SK-N-SH treated with all-trans-retinoic acid at 6 μM for 48 hours (cell line): ENCODE results near the gene PSAP.

ENCODE experiments used
- ARNTL ChIP-seq: fragments of 450-650 bp; formaldehyde crosslinking; IDR thresholded peaks from 2 replicates; pipeline ENCODE4 v1.5.0; 2020; ENCODE audit warnings: low read depth, mild to moderate bottlenecking, moderate library complexity, borderline replicate concordance
- CREB5 ChIP-seq: fragments of 250-450 bp; sonication (Bioruptor Pico); IDR thresholded peaks from 2 replicates; pipeline ENCODE4 v1.5.1; 2020; ENCODE audit warnings: low read depth, mild to moderate bottlenecking, moderate library complexity
- ESRRG ChIP-seq: fragments of 250-450 bp; sonication (Bioruptor Pico); IDR thresholded peaks from 2 replicates; pipeline ENCODE4 v1.6.1; 2021; ENCODE audit warnings: mild to moderate bottlenecking
- PPARA ChIP-seq: fragments of 250-450 bp; sonication (Bioruptor Pico); IDR thresholded peaks from 2 replicates; pipeline ENCODE4 v1.5.0; 2020; ENCODE audit warnings: mild to moderate bottlenecking, borderline replicate concordance
- RARB ChIP-seq: fragments of 250-450 bp; sonication (Bioruptor Pico); IDR thresholded peaks from 2 replicates; pipeline ENCODE4 v1.8.0; 2021; ENCODE audit warnings: mild to moderate bottlenecking, moderate library complexity
- ZC3H10 ChIP-seq: fragments of 250-450 bp; sonication (Bioruptor Pico); IDR thresholded peaks from 2 replicates; pipeline ENCODE4 v1.5.1; 2021; ENCODE audit warnings: mild to moderate bottlenecking, moderate library complexity
- ZFP3 ChIP-seq: fragments of 250-450 bp; sonication (Bioruptor Pico); IDR thresholded peaks from 2 replicates; pipeline ENCODE4 v1.5.0; 2020; ENCODE audit warnings: mild to moderate bottlenecking, moderate library complexity
- ZFP30 ChIP-seq: fragments of 450-650 bp; formaldehyde crosslinking; IDR thresholded peaks from 2 replicates; pipeline ENCODE4 v1.5.0; 2022; ENCODE audit warnings: mild to moderate bottlenecking, moderate library complexity
- ZNF565 ChIP-seq: fragments of 450-650 bp; formaldehyde crosslinking; conservative IDR thresholded peaks from 2 replicates; pipeline ENCODE4 v1.5.0; 2020; ENCODE audit warnings: low read depth, mild to moderate bottlenecking, moderate library complexity
- ZNF8 ChIP-seq: fragments of 450-650 bp; formaldehyde crosslinking; IDR thresholded peaks from 2 replicates; pipeline ENCODE4 v1.5.0; 2020; ENCODE audit warnings: mild to moderate bottlenecking, moderate library complexity
- TF ChIP-seq, protein P1 (sequence below): fragments of 250-450 bp; sonication (Bioruptor Pico); IDR thresholded peaks from 2 replicates; pipeline ENCODE4 v1.8.0; 2020; ENCODE audit warnings: mild to moderate bottlenecking, moderate library complexity, borderline replicate concordance

DNA sequence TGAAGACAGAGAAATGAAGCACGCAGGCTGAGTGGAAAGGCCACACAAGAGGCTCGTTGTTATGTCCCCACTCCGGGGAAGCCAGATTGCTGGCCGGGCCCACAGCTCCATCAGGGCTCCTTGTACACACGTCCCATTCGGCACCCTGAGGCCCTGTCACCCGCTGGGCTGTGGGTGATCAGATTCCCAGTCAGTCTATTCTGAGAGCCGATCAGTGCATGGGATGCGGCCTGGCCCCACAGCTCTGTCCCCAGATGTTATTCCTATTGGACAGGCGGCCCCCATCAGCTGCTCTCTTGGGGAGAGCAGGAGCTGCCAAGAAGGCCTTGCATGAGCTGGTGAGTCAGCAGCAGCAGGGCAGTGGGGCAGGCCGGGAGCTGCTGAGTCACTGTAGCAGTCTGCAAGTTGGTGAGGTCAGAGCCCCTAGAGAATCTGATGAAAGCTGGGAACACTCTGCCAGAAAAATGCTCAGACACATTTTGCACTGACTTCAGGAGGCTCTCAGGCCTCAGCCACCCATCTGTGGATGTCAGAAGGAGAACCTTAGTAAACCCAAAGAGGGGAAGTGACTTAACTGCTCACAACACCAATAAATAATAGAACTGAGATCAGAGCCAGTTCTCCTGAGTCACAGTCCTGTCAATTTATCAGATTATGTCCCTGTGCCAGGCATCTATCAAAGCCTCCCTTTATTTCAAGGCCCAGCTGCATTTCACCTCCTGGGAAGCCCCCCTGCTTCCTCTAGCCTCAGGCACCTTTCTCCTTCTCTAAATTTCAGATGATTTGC lies 9.4 kb upstream of the PSAP start:
- no peak for TF ChIP-seq ARNTL (CRISPR knock-in tag)
- peak; percentile 26; the same call in 1 of the 2 replicates for TF ChIP-seq CREB5 (CRISPR knock-in tag)
- no peak for TF ChIP-seq ZNF565 (CRISPR knock-in tag)
- TF ChIP-seq RARB (CRISPR knock-in tag) = no peak
- TF ChIP-seq PPARA = no peak
- no peak for TF ChIP-seq ZFP30 (CRISPR knock-in tag)
- TF ChIP-seq, protein P1, sequence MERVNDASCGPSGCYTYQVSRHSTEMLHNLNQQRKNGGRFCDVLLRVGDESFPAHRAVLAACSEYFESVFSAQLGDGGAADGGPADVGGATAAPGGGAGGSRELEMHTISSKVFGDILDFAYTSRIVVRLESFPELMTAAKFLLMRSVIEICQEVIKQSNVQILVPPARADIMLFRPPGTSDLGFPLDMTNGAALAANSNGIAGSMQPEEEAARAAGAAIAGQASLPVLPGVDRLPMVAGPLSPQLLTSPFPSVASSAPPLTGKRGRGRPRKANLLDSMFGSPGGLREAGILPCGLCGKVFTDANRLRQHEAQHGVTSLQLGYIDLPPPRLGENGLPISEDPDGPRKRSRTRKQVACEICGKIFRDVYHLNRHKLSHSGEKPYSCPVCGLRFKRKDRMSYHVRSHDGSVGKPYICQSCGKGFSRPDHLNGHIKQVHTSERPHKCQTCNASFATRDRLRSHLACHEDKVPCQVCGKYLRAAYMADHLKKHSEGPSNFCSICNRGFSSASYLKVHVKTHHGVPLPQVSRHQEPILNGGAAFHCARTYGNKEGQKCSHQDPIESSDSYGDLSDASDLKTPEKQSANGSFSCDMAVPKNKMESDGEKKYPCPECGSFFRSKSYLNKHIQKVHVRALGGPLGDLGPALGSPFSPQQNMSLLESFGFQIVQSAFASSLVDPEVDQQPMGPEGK = peak; percentile 63; the same call in 1 of the 2 replicates
- peak; percentile 26; the same call in 1 of the 2 replicates for TF ChIP-seq ZFP3
- TF ChIP-seq ZC3H10 (CRISPR knock-in tag) = no peak
- TF ChIP-seq ZNF8 = 0 out of 2 replicates have a peak, but pooled peaks have one; percentile 5
- no peak for TF ChIP-seq ESRRG
